GM18499 (cell line): ENCODE results near the gene PSMB10.

Experiments
- ATAC-seq: cut with Tn5 transposase; IDR thresholded peaks from one replicate; pipeline ENCODE4 v1.9.1; 2021; ENCODE audit warnings: moderate number of reproducible peaks; ENCODE audit not compliant: insufficient read depth, unreplicated experiment

Gene PSMB10

DNA sequence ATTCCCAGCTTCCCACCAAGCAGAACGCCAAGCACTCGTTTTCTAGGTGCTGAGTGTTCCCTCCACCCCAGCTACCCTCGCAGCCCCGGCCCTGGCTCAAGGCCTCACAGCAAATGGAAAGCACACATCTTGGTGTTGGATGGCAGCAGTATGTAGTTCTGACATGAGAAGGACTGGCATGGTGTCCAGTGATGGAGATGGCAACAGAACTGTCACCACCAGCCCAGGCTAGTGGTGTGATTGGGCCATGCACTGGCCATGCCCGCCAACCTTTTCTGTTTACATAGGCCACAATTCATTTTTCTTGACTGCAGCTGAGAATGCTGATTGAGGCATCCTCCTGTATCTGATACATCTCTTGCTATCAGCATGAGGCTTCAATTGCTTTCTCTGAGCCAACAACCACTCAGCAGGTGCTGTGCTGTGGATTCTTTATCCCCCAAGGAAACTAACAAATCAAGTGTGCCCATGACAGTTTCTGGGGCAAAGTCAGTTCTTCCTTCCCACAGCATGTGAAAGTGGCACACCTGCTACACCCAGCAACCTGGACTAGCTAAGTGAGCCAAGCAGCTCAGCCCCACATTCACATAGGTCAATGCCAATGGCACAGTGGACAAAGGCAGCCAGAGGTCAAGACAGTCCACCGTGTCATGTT lies 28.0 kb upstream of the PSMB10 start:
- no peak for ATAC-seq

DNA sequence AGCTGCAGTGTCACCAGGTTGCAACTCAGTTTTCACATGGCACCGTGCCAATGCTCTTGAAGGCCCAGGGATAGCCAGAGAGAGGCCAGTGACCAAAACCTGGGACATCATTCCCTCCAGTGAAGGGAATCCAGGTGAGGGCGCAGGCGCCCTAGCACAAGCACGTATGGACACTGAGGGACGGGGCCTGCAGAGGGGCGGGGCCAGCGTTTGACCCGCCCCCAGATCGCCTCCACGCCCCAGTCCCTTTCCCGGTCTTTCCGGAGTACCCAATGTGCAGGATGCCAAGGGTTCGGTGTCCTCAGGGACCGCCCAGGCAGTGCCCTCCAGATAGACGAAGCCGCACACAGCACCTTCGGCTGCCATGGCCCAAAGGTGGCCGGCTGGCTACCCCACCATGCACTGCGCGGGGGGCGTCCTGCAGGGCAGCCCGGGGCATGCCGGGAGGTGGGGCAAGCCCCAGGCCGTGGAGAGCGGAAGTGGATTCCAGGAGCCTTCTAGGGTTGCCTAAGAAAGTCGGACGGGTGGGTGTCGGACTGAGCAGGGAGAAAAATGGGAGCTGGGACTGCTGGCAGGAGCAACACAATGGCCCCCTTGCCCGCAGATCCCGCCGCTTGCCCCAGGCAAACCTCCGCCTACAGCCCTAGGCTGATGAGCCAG lies 27.1 kb upstream of the PSMB10 start:
- ATAC-seq: no peak

DNA sequence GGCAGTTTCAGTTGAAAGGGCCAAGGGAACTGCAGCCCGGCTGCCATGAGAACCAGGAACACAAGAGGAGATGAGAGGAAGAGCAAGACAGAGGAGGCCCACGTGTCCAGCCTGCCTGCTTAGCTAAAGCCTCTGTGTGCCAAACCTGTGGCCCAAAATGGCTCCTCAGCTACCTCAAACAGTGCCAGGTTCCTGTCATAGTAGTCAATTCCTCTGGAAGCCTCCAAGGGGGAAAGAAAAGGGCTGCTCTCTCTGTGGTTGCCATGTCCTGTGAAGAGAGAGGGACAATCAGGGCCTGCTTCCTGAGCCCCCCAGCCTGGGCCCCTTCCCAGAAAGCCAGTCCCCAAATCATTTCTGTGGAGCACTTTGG lies 26.6 kb upstream of the PSMB10 start:
- no peak for ATAC-seq

DNA sequence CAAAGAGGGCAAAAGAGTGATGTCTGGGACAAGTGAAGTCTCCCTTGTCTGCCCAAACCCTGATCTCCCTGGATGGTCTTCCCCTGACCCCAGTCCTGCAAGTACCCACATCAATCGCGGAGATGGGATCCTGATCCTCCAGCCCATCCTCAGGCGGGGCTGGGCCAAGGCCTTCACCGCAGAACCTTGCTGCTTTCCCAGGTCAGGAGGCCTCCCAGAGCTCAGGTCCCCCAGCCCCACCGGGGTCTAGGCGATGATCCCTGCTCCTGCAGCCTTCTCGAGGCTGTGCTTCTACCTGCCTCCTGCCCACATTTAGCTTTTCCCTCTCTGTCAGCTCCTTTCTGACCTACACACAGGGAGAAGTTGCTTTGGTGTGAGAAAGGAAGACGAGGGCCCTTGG lies 25.5 kb upstream of the PSMB10 start:
- ATAC-seq: no peak

DNA sequence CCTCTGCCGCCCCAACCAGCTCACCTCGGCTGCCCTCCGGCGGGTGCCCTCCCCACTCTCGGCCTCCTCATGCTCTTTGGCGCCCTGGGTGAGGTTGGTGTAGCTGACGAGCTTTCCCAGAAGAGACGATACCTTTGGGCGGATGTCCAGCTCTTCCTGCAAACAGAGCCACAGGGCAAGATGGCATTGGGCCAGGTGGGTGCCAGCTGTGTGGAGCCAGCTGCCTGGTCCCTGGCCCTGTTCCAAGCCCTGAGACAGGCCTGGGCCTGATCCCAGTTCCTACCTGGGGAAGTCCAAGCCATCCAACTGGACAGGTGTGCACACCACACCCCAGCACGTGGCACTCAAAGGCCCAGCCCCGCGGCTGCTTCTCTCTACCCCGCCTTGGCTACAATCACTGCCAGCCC lies 24.9 kb upstream of the PSMB10 start:
- no peak for ATAC-seq

DNA sequence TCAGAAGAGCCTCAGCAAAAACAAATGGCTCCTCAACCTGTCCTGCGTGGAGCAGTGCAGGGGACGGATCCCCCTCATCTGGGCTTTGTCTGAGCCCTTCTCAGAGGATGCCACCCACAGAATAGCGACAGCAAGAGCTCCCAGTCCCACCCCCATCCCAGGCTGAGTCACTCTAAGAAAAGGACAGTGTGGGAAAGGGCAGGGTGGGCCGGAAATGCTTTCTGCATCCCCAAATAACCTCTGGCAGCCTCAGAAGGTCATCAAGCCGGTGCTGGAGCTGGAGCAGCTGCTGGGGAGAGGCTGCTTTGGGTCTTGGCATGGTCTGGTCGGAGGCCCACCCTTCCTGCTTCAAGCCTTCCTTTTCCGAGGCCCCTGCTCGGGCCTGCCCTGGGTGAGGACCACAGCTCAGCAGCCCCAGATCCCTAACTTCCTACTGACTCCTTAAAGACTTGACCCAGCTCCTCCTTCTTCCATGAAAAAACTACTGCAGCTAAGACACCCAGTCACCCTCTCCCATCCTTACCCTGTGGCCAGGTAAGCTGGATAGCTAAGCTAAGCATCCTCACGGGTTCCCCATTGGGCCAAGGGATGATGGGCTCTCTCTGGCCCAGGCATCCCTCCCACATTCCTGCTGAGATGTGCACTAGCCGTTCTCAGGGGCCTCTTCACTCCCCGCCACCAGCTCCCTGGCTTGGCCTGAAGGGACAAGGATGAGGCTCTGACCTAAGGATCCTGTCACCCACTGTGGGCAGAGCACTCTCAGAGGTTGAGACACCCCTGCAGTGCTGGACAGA lies 23.1 kb upstream of the PSMB10 start:
- ATAC-seq: no peak

DNA sequence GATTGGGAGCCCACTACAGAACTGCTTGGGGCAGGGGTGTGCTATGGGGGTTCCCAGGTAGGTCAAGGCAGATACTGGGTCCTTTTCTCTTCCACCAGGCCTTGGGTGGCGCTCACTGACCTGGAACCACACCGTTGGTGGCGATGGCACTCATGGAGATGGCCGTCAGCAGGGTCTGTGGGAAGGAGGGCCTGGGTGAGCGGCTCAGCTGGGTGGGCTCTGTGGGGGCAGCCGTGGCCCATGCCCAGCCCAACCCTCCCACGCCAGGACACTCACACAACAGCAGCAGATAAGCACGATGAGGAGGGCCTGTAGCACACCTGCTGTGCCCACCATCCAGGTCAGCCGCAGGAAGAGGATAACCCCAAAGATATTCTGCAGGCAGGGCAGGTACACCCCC lies 21.0 kb upstream of the PSMB10 start:
- no peak for ATAC-seq

DNA sequence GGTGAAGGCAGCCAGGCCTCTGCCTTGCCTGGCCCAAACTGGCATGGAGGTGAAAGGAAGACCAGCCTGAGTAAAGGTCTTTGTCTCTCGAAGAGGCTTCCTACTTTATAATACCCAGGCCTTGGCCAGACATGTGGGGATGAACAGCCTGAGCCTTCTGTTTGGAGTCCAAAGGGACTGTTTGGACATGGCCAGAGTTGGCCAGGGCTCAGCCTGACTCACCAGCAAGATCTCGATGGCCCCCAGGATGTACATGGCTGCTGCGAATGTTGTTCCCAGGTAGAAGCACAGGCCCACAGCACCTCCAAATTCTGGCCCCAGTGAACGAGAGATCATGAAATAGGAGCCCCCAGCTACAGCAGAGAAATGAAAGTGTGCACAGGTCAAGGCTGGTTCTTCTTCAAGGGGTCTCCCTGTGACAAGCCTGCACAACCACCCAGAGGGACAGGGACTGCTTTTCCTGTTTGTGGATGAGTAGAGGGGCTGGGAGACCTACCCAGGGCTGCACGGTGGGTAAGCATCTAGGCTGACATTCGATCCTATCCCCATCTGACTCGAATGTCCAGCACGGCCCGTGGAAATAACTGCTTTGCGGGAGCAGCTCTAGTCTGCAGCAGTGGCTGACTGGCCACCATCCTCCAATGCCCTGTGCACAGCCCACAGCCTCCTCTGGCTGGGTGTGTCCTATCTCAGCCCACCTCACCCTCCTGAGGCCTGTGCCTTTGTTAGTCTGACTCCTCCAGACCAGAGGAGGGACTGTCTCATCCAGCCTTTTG lies 18.0 kb upstream of the PSMB10 start:
- no peak for ATAC-seq

DNA sequence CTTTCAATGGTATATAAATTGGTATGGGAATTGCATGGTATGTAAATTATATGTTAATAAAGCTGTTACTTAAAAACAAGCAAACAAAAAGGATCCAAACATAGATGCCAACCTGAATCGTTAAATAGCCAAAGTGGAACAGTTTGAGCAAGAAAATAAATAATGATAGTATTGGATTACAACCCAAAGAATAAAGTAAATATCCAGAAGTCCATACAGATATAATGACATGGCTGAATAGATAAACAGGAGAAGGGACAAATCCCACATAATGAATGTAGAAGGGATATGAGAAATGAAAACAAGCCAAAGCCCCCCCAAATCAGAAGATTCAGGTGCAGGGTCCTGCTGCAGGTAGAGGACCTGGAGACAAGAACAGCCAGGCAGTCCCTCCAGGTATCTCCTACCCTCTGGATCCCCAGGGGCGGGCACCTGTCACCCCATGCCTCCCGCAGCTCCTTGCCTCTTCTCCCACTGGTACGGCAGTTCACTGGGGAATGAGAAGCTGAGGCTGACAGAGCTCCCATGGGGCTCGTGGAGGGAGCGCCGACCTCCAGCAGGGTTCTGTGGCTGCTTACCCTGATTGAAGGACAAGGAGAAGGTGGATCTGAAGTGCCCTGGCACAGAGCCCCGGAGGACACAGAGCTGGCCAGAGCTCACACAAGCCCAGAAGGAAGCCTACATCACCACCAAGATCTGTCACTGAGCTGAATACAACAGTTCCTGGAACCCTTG lies 17.2 kb upstream of the PSMB10 start:
- no peak for ATAC-seq

DNA sequence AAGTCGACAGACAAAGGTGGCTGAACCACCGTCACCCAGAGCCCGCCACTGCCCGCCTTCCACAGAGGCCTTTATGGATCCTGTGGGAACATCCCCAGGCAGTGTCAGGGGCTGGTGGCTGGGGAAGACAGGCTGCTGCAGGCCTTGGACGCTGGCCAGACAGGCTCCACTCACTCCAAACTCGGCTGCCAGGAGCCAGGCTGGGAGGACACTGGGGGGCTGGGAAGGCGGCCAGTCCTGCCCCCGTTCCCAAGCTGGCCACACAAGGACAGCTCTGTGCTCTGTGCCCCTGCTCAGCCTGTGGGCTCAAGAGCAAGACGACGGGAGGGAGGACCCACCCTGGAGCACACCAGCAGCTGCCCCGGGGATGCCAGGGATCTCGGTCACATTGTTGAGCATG lies 14.8 kb upstream of the PSMB10 start:
- ATAC-seq: no peak

DNA sequence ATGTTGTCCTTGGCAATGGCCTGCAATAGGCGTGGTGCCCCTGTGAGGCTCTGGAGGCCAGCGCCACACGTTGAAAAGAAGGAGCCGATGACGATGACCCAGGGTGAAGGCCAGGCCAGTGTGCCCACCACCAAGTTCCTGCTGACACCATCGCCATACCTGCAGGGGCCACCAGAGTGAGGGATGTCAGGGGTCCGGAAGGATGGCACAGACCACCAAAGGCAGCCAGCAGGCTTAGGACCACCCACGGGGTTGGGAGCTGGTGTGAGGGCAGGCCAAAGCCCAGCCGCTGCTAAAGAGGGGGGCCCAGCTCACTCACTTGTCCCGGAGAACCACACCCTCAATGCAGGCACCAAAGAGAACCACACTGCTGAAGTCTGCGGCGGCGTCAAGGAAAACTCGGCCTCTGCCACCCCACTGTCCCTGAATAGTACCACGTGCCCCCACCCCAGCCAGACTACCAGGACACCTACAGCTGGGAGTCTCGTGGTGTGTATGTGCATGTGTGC lies 13.7 kb upstream of the PSMB10 start:
- ATAC-seq: no peak

DNA sequence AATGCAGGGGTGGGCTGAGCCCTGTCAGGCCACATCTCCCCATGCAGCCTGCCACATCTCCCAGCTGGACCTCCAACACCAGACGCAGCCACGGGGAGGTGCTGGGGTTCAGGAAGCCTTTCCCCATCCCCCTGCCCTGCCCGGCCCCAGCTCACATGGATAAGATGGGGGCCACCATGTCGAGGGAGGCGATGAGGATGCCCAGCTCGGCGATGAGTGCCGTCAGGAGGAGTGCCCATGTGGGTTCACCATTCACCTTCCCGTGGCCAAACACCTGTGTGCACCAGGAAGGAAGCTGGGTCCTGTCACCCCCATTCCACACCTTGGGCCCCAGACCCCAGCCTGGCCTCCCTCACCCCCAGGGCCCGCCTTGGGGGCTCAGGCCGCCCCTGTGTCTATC lies 13.0 kb upstream of the PSMB10 start:
- no peak for ATAC-seq

DNA sequence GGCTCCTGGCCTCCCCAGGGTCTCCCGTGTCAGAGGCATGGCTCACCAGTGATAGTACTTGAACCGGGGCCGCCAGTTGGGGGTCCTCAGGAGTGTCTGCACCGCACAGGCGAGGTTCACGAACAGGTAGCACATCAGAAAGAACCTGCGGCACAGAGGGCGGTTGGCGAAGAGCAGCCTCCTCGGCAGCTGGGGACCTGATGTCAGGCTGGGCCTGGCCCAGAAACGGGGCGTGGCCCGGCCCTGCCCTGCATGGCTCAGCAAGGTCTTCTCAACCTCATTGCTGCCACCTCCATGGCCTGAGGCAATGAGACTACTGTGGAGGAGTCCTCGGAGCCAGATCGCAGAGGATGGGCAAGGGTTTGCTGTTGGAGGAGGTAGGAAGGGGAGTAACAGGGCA lies 11.4 kb upstream of the PSMB10 start:
- no peak for ATAC-seq

DNA sequence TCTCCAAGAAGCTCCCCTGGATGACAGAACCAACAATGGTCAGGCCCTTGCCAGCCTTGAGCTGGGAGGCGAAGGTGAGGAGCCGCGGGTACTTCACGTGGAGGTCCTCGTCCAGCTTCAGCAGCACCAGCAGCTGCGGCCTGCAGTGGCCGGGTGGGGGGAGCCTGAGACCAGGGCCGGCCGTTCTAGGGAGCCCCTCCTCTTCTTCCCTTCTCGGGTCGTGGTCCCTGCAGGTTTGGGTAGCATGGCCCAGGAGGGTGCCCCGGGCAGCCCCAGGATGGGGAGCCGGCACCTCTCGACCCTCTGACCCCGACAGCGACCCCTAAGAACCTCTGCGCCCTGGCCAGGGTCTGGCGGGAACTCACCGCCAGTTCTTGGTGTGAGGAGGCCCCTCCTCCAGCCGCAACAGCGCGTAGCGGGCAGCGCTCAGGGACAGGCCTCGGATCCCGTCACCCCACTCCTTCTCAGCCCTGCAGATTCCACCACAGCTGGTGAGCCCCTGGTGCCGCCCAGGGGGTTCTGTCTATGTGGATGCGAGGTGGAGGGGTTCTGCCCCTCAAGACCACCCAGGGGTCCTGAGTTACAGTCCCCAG lies 10.4 kb upstream of the PSMB10 start:
- no peak for ATAC-seq

DNA sequence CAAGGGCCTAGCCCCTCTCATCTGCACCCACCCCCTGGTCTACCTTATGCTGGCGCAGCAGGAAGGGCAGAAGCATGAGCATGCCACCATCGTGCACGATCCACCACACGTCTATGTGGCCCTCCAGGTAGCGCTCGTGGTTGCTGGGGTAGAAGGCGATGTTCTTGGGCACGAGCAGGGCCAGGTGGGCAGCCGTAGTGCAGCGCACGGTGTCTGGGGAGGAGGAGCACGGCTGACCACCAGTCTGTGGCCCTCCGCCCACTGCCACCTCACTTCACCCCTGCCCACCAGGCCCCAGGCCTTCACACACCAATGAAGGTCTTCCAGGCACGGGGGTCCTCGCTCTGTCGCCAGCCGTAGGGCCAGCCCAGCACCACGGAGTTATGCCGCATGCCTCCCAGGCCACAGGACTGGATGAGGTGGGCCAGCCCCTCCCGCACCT lies 9.5 kb upstream of the PSMB10 start:
- no peak for ATAC-seq

DNA sequence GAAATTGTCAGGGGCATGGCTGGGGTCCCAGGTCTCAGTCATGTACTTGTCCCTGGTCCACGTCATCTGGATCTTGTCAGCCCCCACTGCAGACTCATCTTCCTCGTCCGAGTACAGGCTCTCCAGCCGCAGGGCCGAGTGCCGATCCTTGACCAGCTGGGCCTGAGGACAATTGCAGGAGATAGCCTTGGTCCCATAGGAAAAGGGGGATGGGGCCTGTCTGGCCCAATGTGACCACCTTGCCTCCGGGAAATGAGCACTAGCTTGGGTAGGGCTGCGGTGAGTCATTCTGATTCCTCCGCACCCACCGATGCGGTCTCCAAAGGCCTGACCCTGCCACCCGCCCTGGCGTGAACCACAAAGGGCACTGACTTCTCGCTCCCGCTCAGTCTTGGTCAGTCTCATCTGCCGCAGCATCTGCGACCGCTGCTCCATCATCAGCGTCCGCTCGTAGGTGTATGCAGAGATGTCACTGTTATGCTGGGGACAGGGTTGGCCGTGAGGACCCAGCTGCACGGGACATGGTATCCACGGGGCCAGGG lies 8.8 kb upstream of the PSMB10 start:
- ATAC-seq: no peak

DNA sequence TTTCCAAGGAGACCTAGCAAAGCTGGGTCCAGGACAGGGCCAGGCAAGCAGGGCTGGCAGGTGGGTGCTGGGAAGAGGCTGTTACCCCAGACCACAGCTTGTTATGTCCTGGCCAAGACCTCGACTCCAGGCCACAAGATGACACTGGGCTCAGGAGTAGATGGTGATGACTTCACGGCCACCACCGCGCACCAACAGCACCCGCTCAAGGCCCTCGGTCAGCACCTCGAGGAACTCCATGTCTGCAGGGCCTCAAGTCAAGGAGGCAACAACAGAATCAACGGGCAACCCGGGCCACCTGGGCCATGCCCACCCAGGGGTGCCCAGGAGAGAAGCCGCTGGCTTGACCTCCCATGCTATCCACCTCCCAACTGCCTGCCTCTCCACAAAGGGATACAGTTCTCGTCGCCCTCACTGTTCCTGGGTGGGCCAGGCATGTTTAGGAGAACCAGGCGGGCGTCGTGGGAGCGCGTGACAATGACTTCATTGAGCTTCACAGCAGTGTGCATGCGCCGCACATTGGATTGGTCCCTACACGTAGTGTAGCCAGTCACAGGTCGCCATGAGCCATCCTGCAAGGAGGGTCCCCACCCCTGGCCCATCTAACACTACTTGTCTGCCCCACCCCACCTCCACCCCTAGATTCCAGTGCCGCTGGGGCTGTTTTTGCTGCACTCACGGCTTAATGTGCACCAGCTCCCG lies 8.2 kb upstream of the PSMB10 start:
- ATAC-seq: no peak

DNA sequence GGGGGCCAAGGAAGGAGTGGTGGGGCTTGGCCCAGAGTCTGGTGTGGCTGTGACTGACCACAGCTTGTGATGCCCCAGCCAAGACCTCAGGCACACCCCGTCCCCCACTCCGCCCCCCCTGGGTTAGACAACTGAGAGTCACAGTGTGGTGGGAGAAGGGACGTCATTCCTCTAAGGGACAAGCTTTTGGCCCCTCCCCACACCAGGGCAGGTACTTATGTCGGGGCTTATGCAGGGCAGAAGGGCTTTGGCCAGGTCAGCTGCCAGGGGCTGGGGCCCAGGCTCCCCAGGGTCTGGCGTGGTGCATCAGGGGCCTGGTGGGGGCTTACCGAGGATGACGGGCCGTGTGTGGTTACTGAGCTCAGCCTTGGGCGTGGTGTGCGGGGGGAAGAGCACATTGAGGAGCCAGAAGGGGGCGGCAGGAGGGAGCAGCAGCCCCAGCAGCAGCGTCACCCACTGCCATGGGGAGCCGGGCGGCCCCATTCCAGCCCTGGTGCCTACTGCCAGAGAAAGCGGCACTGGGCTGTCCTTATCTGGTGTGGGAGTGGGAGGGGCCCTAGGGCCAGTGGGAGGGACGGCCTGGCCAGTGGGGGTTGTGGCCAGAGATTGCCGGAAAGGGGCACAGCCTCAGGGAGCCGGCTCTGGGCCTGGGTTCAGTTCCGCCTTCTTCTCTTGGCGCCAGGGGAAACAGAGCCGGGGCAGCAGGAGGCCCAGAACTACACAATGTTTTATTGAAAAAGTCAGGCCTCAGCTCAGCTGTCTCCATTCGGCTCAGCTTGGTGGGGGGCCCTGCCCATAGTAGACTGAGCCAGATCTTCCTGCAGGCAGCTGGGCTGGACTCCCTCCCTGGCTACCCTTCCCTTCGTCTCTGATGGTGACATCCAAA lies 7.2 kb upstream of the PSMB10 start, which contains the start of gene LCAT:
LCAT (minus strand) TSS at position 502 of the 886 bp plus-strand sequence; CDS start at position 483, 19 bp downstream.
- no peak for ATAC-seq
